IPS DF 4.7 (cell line): ENCODE measurements around the gene FKBP14.

ENCODE experiments used
- DNase-seq: peaks from one replicate; pipeline ENCODE4 v3.0.0-alpha.2; 2013; ENCODE audit warnings: low spot score; ENCODE audit errors: extremely low read depth

The FKBP14 gene

GRCh38 chr7:30034501-30034900, 8.0 kb upstream of the FKBP14 start:
- DNase-seq = no peak

DNA sequence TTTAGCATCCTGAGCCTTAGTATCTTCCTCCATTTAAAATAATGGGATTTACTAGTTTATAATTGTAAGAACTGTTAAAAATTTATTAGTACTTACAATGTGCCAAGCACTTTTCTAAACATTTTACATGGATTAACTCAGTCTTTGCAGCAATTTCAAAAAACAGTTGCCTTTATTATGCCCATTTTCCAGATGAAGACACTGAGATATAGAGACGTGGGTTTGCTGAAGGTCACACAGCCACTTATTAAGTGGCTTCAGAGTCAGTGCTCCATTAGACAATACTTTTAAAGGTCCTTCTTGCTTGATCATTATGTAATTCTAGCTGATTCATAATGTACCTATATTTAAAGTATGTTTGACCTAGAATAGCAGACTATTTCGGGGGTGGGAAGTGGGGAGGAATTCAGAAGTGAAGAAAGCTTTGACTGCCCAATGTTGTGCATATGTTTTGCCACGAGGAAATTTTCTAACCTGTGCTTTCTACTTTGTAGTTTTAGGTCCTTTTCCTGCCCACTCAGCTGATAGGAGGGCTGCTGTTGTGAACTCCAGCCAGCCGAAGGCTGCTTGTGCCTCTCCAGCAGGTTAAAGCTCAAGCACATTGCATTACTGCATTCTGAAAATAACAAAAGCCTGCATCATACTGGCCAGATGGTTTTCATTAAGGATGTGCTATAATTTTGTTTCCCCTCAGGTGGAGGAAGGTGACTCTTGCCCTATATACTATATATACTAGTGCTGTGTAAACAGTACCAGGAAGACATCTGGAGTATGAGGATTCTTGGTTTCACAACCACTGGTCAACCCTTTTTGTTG, 6.0 kb upstream of the FKBP14 start:
- DNase-seq = no peak

DNA sequence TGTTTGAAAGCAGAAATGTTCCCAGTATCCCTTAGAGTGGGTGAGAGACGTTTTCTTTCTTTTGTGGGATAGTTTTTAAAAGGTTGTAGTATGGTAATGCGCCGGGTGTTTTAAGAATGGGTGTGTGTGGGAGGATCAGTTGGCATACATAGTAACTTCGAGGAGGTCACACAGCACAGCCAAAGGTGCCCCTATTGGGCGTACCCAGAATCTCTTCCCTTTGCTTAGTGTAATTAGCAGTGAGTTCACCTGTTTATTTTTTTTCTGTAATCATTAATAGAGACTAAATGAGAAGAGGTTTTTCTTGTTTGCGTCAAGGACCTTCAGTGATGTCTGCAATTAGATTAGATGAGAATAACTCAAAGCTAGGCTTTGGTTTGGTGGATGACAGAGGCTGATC, 3.2 kb upstream of the FKBP14 start:
- no peak for DNase-seq

DNA sequence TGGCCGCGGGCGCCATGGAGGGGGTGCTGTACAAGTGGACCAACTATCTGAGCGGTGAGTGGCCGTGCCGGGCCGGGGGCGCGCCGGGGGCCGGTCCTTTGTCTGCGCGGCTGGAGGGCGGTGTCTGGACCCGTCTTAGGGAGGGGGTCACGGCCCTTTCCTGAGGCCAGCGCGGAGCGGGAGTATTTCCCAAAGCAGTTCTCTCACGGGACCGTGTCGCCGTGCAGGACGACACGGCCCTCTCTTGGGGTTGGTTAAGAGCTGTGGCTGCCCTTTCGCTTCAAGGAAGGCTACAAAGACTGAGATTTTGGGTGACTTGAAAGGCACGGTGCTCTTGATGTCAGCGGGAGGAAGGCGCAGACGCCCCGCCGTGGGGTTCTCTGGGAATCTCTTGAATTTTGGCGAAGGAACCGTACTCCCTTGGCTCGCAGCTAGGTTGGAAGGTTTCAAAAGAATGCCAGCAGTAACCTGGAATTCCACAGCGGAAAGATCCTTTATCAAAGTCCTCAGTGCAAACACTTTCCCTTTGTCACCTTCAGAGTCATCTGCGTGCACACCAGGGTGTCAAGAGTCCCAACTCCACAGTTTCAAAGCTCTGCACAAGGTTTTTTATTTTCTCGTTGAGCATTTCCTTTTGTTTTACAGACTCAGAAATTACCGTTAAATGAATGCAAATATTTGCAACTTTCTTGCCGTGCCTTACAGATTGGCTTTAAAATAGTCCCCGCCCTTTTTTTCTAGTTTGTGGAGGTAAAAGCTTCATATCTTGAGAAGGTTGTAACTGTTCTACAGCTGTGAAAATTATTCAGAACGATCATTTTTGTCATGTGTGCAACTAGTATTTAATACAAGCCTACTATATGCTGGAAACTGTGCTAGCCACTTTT, 2.5 kb upstream of the FKBP14 start:
- no peak for DNase-seq

- no peak for DNase-seq
Observed at GRCh38 chr7:30028216-30028748, 1.8 kb upstream of the FKBP14 start, which contains the start of gene PLEKHA8. PLEKHA8 (plus strand) TSS chr7:30028412; CDS start chr7:30028763, 351 bp downstream.

DNA sequence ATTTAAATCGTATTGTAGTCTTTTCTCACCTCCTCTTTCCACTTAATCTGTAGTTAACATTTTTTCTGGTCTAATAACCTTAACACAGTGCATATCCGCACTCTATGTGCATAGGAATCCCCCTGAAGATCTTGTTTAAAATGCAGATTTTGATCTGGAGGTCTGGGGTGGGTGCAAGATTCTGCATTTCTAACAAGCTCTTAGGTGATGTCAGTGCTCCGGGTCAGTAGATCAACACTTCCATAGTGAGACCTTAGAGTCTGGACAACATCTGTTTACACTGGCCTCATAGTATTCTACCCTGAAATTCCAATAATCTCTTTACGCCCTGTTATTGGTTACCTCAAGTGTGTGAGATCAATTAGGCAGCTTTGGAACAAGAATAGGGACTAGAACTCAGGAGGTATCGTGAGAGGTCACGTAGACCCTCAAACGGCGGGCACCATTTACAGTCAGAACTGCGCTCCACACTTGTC, 1.3 kb upstream of the FKBP14 start:
- no peak for DNase-seq

DNA sequence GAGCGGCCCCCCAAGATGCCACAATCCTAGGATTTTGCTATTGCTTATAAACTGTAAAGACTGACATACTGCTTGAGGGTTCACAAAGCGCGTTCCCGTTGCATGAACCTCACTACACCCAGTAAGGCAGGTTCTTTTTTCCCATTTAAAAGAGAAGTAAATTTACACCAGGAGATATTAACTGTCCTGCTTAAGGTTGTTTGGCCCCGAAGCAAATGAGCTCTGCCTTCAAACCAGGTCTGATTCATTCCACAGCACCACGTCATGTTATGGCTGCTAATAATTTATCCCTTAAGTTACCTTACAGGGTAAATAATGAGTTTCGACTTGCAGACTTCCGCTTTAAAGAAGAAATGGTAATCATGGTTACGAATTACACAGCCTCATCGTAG, 559 bp upstream of the FKBP14 start:
- no peak for DNase-seq

DNA sequence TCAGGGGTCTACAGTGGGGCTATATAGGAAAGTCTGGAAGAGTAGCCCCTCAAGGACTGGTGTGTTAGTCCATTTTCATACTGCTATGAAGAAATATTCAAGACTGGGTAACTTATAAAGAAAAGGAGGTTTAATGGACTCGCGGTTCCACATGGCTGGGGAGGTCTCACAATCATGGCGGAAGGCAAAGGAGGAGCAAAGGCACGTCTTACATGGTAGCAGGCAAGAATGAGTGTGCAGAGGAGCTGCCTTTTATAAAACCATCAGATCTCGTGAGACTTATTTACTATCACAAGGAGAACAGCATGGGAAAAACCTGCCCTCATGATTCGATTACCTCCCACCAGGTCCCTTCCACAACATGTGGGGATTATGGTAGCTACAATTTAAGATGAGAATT, 3.0 kb downstream of the FKBP14 start:
- DNase-seq = no peak

DNA sequence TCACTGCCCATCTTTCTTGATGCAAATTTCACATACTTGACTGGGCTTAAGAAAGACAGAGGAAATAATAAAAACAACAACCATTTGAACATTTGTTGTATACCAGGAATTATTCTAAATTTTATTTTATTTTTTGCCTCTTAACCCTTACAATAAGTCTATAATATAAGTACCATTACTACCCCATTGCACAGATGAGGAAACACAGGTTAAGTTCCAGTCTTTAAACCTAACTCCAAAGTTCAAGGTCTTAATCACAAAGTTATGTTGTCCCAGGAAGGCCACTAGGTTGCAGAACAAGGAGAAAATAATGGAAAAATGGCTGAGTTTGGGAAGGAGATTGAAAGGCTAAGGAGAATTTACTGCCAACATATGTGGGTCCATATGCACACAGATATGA, 3.5 kb downstream of the FKBP14 start:
- DNase-seq = no peak

DNA sequence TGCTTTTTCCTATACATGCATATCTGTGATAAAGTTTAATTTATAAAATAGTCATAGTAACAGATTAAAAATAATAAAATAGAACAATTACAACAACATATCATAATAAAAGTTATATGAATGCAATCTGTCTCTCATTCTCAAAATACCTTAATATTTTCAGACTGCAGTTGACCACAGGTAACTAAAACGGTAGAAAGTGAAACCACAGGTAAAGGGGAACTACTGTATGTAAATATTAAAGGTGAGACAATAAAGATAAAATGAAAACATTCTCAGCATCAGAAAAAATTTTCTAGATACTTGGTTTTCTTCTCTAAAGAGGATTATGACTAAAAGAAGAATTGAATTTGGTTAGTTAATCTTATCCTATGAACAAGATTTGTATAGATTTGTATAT, 6.0 kb downstream of the FKBP14 start:
- DNase-seq = no peak

GRCh38 chr7:30019960-30020359, 6.5 kb downstream of the FKBP14 start:
- no peak for DNase-seq

DNA sequence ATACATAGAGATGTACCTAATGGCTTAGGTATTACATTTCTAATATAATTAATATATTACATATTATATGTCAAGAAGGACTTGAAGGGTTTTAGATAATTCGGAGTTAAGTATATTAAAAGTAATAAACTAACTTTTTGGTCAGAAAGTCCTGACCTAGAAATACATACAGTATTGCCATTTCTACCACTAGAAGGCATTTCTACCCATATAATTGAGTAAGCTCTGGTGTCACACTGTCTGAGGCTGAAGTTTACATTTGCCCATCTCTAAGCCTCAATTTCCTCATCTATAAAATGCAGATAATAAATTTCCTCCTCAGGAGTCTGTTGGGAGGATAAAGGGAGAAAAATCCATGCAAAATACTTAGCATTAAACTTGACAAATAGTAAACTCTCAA, 7.1 kb downstream of the FKBP14 start:
- DNase-seq = no peak

GRCh38 chr7:30018451-30018850, 8.1 kb downstream of the FKBP14 start:
- no peak for DNase-seq

GRCh38 chr7:30012757-30013156, 13.7 kb downstream of the FKBP14 start:
- DNase-seq = no peak

GRCh38 chr7:30010021-30010420, 16.5 kb downstream of the FKBP14 start:
- DNase-seq = no peak

GRCh38 chr7:30005464-30005863, 21.0 kb downstream of the FKBP14 start:
- DNase-seq = no peak

DNA sequence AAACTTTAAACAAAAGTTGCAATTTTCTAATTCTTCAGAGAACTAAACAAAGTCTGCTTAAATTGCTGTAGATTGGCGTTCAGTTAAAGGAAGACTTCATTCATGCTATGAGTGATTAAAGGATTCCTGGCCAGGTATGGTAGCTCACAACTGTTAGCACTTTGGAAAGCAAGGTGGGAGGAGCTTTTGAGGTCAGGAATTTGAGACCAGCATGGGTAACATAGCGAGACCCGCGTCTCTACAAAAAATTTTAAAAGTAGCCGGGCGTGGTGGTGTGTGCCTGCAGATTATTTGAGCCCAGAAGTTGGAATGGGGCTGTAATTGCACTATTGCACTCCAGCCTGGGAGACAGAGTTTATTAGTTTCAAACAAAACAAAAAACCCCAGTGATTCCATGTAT, 23.4 kb downstream of the FKBP14 start:
- no peak for DNase-seq

- DNase-seq = no peak
Observed at GRCh38 chr7:30001998-30002397, 24.5 kb downstream of the FKBP14 start.

GRCh38 chr7:29998489-29998888, 28.0 kb downstream of the FKBP14 start:
- DNase-seq = no peak

DNA sequence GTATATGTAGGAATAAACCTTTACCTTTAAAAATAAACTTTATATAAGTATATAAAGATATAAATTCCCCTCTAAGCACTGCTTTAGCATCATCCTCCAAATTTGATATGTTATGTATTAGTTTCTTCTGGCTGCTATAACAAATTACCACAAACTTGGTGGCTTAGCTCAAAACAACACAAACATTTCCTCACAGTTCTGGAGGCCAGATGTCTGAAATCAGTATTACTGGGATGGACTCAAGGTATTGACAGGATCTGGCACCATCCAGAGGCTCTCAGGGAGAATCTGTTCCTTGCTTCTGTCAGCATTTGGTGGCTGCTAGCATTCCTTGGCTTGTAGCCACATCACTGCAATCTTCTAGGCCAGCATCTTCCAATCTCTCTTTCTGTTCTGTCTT, 30.2 kb downstream of the FKBP14 start:
- no peak for DNase-seq

DNA sequence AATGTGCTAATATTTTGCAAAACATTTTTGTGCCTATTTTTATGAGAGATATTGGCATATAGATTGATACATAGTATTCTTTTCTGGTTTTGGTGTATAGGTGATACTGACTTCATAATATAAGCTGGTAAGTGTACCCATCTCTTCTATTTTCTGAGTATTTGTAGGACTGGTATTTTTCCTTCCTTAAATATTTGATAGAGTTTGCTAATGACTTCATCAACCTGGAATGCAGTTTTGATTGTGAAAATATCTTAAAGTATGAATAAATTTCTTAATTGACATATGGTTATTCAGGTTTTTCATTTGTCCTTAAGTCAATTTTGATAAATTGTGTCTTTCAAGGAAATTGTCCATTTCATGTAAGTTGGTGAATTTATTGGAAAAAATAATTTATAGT, 30.9 kb downstream of the FKBP14 start:
- no peak for DNase-seq

- DNase-seq = no peak
Observed at GRCh38 chr7:29993140-29993539, 33.4 kb downstream of the FKBP14 start.
